PFSK-1 (cell line): ENCODE measurements around the gene TPSD1.

Experiments
- POLR2AphosphoS5 ChIP-seq: IDR thresholded peaks from 2 replicates; pipeline ENCODE4 v1.6.1; 2012; ENCODE audit warnings: low read depth, mild to moderate bottlenecking, control low read depth, low read length, moderate library complexity
- REST ChIP-seq, 2 experiments: IDR thresholded peaks; 2 replicates each; pipeline versions ENCODE4 v1.6.1 to v1.8.0; 2011 to 2012; ENCODE audit warnings: low read depth in 2 of 2, low read length in 2 of 2, control low read depth in 1 of 2, inconsistent platforms in 1 of 2, mild to moderate bottlenecking in 1 of 2, moderate library complexity in 1 of 2; ENCODE audit not compliant: insufficient read depth in 1 of 2
- SIN3A ChIP-seq: IDR thresholded peaks from 2 replicates; pipeline ENCODE4 v1.6.1; 2012; ENCODE audit warnings: mild to moderate bottlenecking, low read length, moderate library complexity, borderline replicate concordance; ENCODE audit not compliant: insufficient read depth
- TAF1 ChIP-seq: IDR thresholded peaks from 2 replicates; pipeline ENCODE4 v1.6.1; 2012; ENCODE audit warnings: low read length, control low read depth, borderline replicate concordance; ENCODE audit not compliant: insufficient read depth

- TF ChIP-seq POLR2AphosphoS5, result no peak
- TF ChIP-seq SIN3A, result no peak
- TF ChIP-seq TAF1, result no peak
- no peak for TF ChIP-seq REST (IDR thresholded peaks at IDR 0.05; ENCODE audit: insufficient read depth in 1 of 2, low read depth in 2 of 2, low read length in 2 of 2)
Observed at GRCh38 chr16:1220841-1221627, 34.8 kb upstream of the TPSD1 start.
